ENCODE measurements around the gene KRTAP5-6.
"Not testable (repeated sequence)": the region's sequence is repeated elsewhere in the genome, so short reads cannot be mapped to it uniquely, and the experiment has no call there.

DNA sequence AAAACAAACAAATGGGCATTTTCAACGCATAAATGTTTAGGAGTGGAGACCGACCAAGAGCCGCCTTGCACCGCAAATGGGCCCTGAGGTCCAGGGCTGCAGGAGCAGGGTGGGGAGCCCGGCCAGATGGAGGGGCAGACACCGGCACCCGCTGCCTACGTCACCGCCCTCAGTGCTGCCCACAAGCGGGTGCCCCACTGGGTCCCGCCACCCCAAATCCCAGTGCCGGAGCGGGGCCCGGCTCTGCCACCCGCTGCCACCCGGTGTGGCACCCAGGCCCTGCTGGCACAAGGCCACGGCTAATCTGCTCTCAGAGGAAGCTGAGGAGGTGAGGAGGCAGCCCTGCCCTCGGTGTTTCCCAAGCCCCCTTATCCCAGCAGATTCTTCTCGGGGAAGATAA lies 13.8 kb upstream of the KRTAP5-6 start:
- not testable (repeated sequence) for TF ChIP-seq CTCF (IDR thresholded peaks at IDR 0.05 in 4 of 5, conservative IDR thresholded peaks at IDR 0.05 in 1 of 5); POLR2A (IDR thresholded peaks at IDR 0.05)

Measured in gastrocnemius medialis (tissue), 4 donors.